Endothelial cell of umbilical vein (primary cell): Measurements from ENCODE around the gene SMAD5. TPM values are rescaled to one million over a fixed set of nuclear protein-coding genes. Genes with fewer than 3 reads are reported as not detected.

Source experiments
- BruUV-seq: library from RNA; stranded (reverse); fragments of 400-500 nt; replicated peaks from 2 replicates; lab custom pipeline; 2021; lab: Mats Ljungman, UMichigan
- CTCF ChIA-PET: fragments of 300-600, 350-600 bp; sonication (Branson Sonifier 250); formaldehyde crosslinking; loops from one replicate; lab custom pipeline; 2021; ENCODE audit warnings: antibody characterized with exemption, inconsistent platforms; lab: Charles Lee
- POLR2A ChIA-PET: fragments of 300-600, 350-600 bp; sonication (Branson Sonifier 250); formaldehyde crosslinking; loops from one replicate; lab custom pipeline; 2021; ENCODE audit warnings: antibody characterized with exemption, inconsistent platforms; lab: Charles Lee
- DNase-seq: peaks from one replicate; pipeline ENCODE4 v3.0.0-alpha.2; 2011; ENCODE audit warnings: low read depth, low spot score
- FAIRE-seq: peaks from 2 replicates; lab custom pipeline; 2011; peaks lifted over from hg19 to GRCh38; lab: Jason Lieb, UNC
- H2AFZ ChIP-seq: 2 replicates; pipeline ENCODE4 v1.6.0; 2012; ENCODE audit warnings: low read depth, low read length, control low read depth, inconsistent platforms
- H3K27ac ChIP-seq: 2 replicates; pipeline ENCODE4 v1.5.1; 2011; ENCODE audit warnings: low read depth, mild to moderate bottlenecking, control low read depth, low read length, moderate library complexity; ENCODE audit not compliant: insufficient read depth
- H3K27me3 ChIP-seq, 2 experiments: 2 replicates each; pipeline versions ENCODE4 v1.6.0 to v1.6.1; 2011; ENCODE audit warnings: low read length in 2 of 2, mixed read lengths in 1 of 2; ENCODE audit not compliant: control insufficient read depth in 2 of 2, insufficient read depth in 2 of 2
- H3K36me3 ChIP-seq, 2 experiments: 2 replicates in 1 of 2; 3 replicates in 1 of 2; pipeline ENCODE4 v1.5.1; 2011; ENCODE audit warnings: low read length in 2 of 2, mild to moderate bottlenecking in 1 of 2, moderate library complexity in 1 of 2; ENCODE audit not compliant: control insufficient read depth in 2 of 2, insufficient read depth in 2 of 2; ENCODE audit errors: extremely low read depth in 1 of 2
- H3K4me1 ChIP-seq: 3 replicates; pipeline ENCODE4 v1.5.1; 2011; ENCODE audit warnings: mild to moderate bottlenecking, low read length; ENCODE audit not compliant: control insufficient read depth, insufficient read depth; ENCODE audit errors: extremely low read depth
- H3K4me2 ChIP-seq: 2 replicates; pipeline ENCODE4 v1.6.1; 2011; ENCODE audit warnings: low read length, control low read depth, mixed read lengths; ENCODE audit not compliant: insufficient read depth
- H3K4me3 ChIP-seq, 3 experiments: fragments of 200-600 bp in 1 of 3; sonication (generic), shearing (Covaris generic) in 1 of 3; replicated peaks in 1 of 3; 2 replicates each; pipeline ENCODE4 v1.5.1; 2011 to 2016; ENCODE audit warnings: control low read depth in 3 of 3, low read length in 3 of 3, mild to moderate bottlenecking in 2 of 3, inconsistent platforms in 1 of 3, low read depth in 1 of 3, moderate library complexity in 1 of 3; ENCODE audit not compliant: insufficient read depth in 1 of 3
- H3K79me2 ChIP-seq: 2 replicates; pipeline ENCODE4 v1.6.0; 2012; ENCODE audit warnings: low read length, inconsistent platforms; ENCODE audit not compliant: control insufficient read depth, insufficient read depth
- H3K9ac ChIP-seq: replicated peaks from 2 replicates; pipeline ENCODE3; 2011; ENCODE audit warnings: low read length, control low read depth; ENCODE audit not compliant: insufficient read depth; ENCODE audit errors: extremely low read depth
- H3K9me1 ChIP-seq: replicated peaks from 3 replicates; pipeline ENCODE4 v1.6.0; 2011; ENCODE audit warnings: mild to moderate bottlenecking, low read length; ENCODE audit not compliant: control insufficient read depth, insufficient read depth; ENCODE audit errors: extremely low read depth
- H3K9me3 ChIP-seq: replicated peaks from 2 replicates; pipeline ENCODE4 v1.5.1; 2012; ENCODE audit warnings: low read length, inconsistent platforms; ENCODE audit not compliant: control insufficient read depth, insufficient read depth
- H4K20me1 ChIP-seq: replicated peaks from 2 replicates; pipeline ENCODE3; 2011; ENCODE audit warnings: mild to moderate bottlenecking, low read length; ENCODE audit not compliant: control insufficient read depth, insufficient read depth; ENCODE audit errors: extremely low read depth
- CTCF ChIP-seq, 2 donors: IDR thresholded peaks; 1 replicate in 1 of 2; 2 replicates in 1 of 2; pipeline ENCODE4 v1.5.1; 2011; ENCODE audit warnings: low read length in 2 of 2, mild to moderate bottlenecking in 2 of 2, moderate library complexity in 2 of 2, control low read depth in 1 of 2, inconsistent platforms in 1 of 2, low read depth in 1 of 2; ENCODE audit not compliant: insufficient read depth in 1 of 2; ENCODE audit errors: extremely low read depth in 1 of 2
- EZH2 ChIP-seq: IDR thresholded peaks from 2 replicates; pipeline ENCODE4 v1.6.1; 2012; ENCODE audit warnings: borderline replicate concordance, low read depth, mild to moderate bottlenecking, moderate library complexity, low read length, inconsistent platforms; ENCODE audit not compliant: severe bottlenecking
- FOS ChIP-seq: IDR thresholded peaks from 2 replicates; pipeline ENCODE4 v1.6.1; 2011; ENCODE audit warnings: mild to moderate bottlenecking, low read length, moderate library complexity, borderline replicate concordance; ENCODE audit not compliant: insufficient read depth
- GATA2 ChIP-seq: IDR thresholded peaks from 2 replicates; pipeline ENCODE4 v1.7.0; 2011; ENCODE audit warnings: low read depth, mild to moderate bottlenecking, moderate library complexity, mixed read lengths, low read length; ENCODE audit not compliant: insufficient read length, insufficient read depth
- JUN ChIP-seq: IDR thresholded peaks from 2 replicates; pipeline ENCODE4 v1.6.1; 2011; ENCODE audit warnings: borderline replicate concordance, low read depth; ENCODE audit not compliant: insufficient read length, insufficient read depth
- MAX ChIP-seq: IDR thresholded peaks from 2 replicates; pipeline ENCODE4 v1.6.1; 2011; ENCODE audit not compliant: insufficient read depth, insufficient read length
- MYC ChIP-seq: IDR thresholded peaks from one replicate; pipeline ENCODE4 v1.6.1; 2011; ENCODE audit warnings: mild to moderate bottlenecking, low read depth, low read length
- POLR2A ChIP-seq: IDR thresholded peaks from 2 replicates; pipeline ENCODE4 v1.6.1; 2012; ENCODE audit warnings: low read depth, mild to moderate bottlenecking, control low read depth, low read length
- POLR2AphosphoS5 ChIP-seq: IDR thresholded peaks from 2 replicates; pipeline ENCODE4 v1.6.1; 2012; ENCODE audit warnings: low read depth, mild to moderate bottlenecking, control low read depth, low read length, moderate library complexity; ENCODE audit not compliant: insufficient read depth
- dilution Hi-C: fragments of 300-500 bp; cut with MboI; formaldehyde crosslinking; loops from one replicate; pipeline ENCODE4 v1.15.0; 2019; ENCODE audit warnings: low sequenced_read_pairs; ENCODE audit not compliant: extremely low pct_ligation_motif_present
- intact Hi-C: fragments of 100-400 bp; cut with micrococcal nuclease; formaldehyde crosslinking; loops from one replicate; pipeline ENCODE4 v1.10.0; 2022
- polyA plus RNA-seq, 4 experiments: library from polyadenylated mRNA; depleted of rRNA in 3 of 4; stranded (reverse) in 3 of 4; unstranded in 1 of 4; fragments of >200 nt; gene quantifications; 2 replicates each; pipeline versions ENCODE4 v1.2.1 to v1.2.3, GENCODE V29; 2011 to 2012; ENCODE audit warnings: missing spikeins in 1 of 4
- total RNA-seq: library from RNA; stranded (reverse); gene quantifications from 2 replicates; pipeline ENCODE4 v1.2.3, GENCODE V29; 2021

The SMAD5 gene
- total and polyA plus RNA-seq, 2 donors (not counting 3 experiments of a cell fraction or from before 2014, with no cell fraction given): 26.0 to 66.0 TPM

GRCh38 chr5:136128481-136128880 is 4.2 kb upstream of the SMAD5 start:
- Histone ChIP-seq H3K9me1 (no peaks in the 10 kb centered on the region), H3K27me3 (peaks cover 16 to 37% of the 10 kb centered on the region in 2 experiments), H3K27ac (no peak overlapping the region), H3K36me3 (no peaks in the 10 kb centered on the region), H3K9ac (no peak overlapping the region), H3K4me2 (no peak overlapping the region), H3K9me3 (no peaks in the 10 kb centered on the region), H3K79me2 (peaks cover 5% of the 10 kb centered on the region), H3K4me1 (peaks cover 4% of the 10 kb centered on the region), H3K4me3 (no peak overlapping the region), H2AFZ (no peak overlapping the region), H4K20me1 (no peaks in the 10 kb centered on the region)
- BruUV-seq: no TSS peak
- DNase-seq (no peak), FAIRE-seq (no peak)
- dilution Hi-C loops (no loop called here), intact Hi-C loops (no loop called here)
- TF ChIP-seq MYC: no peak
- no peak for TF ChIP-seq FOS
- TF ChIP-seq POLR2AphosphoS5: no peak
- TF ChIP-seq EZH2: no peak
- no peak for TF ChIP-seq POLR2A
- no peak for TF ChIP-seq GATA2
- no peak for TF ChIP-seq CTCF (IDR thresholded peaks at IDR 0.05; ENCODE audit: extremely low read depth in 1 of 2, insufficient read depth in 1 of 2, low read depth in 1 of 2, low read length in 2 of 2)
- TF ChIP-seq JUN: no peak
- no peak for TF ChIP-seq MAX
- ChIA-PET POLR2A (no interaction called here), CTCF (interaction anchor here (1.3 to 2.1 kb wide), 3 partner anchors 14 to 46 kb away, joined by 6 to 7 read pairs (median 6); no protein-coding TSS in a partner anchor)
